Naive B cell (primary cell): ENCODE measurements around the gene SERPINB1. TPM values are rescaled to one million over a fixed set of nuclear protein-coding genes. Genes with fewer than 3 reads are reported as not detected.
"Not testable (repeated sequence)": the region's sequence is repeated elsewhere in the genome, so short reads cannot be mapped to it uniquely, and the experiment has no call there.

Source experiments
- ATAC-seq, 2 donors: fragments of 150-1000 bp; cut with Tn5 transposase; 2 replicates each; pipeline ENCODE4 v1.10.0; 2021; ENCODE audit warnings: low read depth in 2 of 2, mild to moderate bottlenecking in 2 of 2, moderate library complexity in 2 of 2
- DNase-seq: peaks from one replicate; pipeline ENCODE4 v3.0.0; 2022
- H3K27ac Mint-ChIP-seq, 6 donors: one replicate each; pipeline ENCODE4 v1.8.0; 2020 to 2022; ENCODE audit warnings: mild to moderate bottlenecking in 6 of 6, mixed read lengths in 6 of 6, moderate library complexity in 5 of 6, inconsistent platforms in 2 of 6
- H3K27me3 Mint-ChIP-seq, 3 donors: one replicate each; pipeline ENCODE4 v1.8.0; 2021 to 2022; ENCODE audit warnings: mixed read lengths in 3 of 3, mild to moderate bottlenecking in 1 of 3
- H3K36me3 Mint-ChIP-seq, 2 donors: one replicate each; pipeline ENCODE4 v1.8.0; 2020 to 2022; ENCODE audit warnings: mixed read lengths in 2 of 2, inconsistent platforms in 1 of 2, mild to moderate bottlenecking in 1 of 2
- H3K4me1 Mint-ChIP-seq, 3 donors: one replicate each; pipeline ENCODE4 v1.8.0; 2020 to 2022; ENCODE audit warnings: mixed read lengths in 3 of 3, inconsistent platforms in 1 of 3, mild to moderate bottlenecking in 1 of 3, moderate library complexity in 1 of 3
- H3K4me3 Mint-ChIP-seq, 8 donors: one replicate each; pipeline ENCODE4 v1.8.0; 2020 to 2022; ENCODE audit warnings: mild to moderate bottlenecking in 8 of 8, mixed read lengths in 8 of 8, moderate library complexity in 8 of 8, inconsistent platforms in 2 of 8
- H3K9me3 Mint-ChIP-seq, 7 donors: one replicate each; pipeline ENCODE4 v1.8.0; 2020 to 2022; ENCODE audit warnings: mixed read lengths in 7 of 7, mild to moderate bottlenecking in 5 of 7, inconsistent platforms in 2 of 7, moderate library complexity in 1 of 7
- polyA plus RNA-seq, 6 donors: library from polyadenylated mRNA; unstranded; fragments of 300-500 nt; fragmentation: Illumina TruSeq; gene quantifications; one replicate each; pipeline ENCODE4 v1.2.3, GENCODE V29; 2021; ENCODE audit warnings: low read depth in 6 of 6

The SERPINB1 gene
- polyA plus RNA-seq, 6 donors from 2014 or later: 84.7 to 107 (median 93.7) TPM

- H3K4me3 Mint-ChIP-seq: peak overlapping the region in 5 of 8 donors; percentile 24 to 72 (median 45)
- H3K36me3 Mint-ChIP-seq: peaks cover 24% of the 10 kb centered on the region in 2 donors
- peaks cover 38 to 69% (median 64%) of the 10 kb centered on the region in 3 donors for H3K4me1 Mint-ChIP-seq
- not testable (repeated sequence) for H3K27me3 Mint-ChIP-seq, DNase-seq, H3K9me3 Mint-ChIP-seq, ATAC-seq
- peak overlapping the region; percentile 93 to 98 (median 96) for H3K27ac Mint-ChIP-seq
Observed at GRCh38 chr6:2853378-2853768, 11.7 kb upstream of the SERPINB1 start.

- Mint-ChIP-seq H3K4me1 (peaks cover 39 to 69% (median 64%) of the 10 kb centered on the region in 3 donors), H3K27ac (peak overlapping the region; percentile 73 to 98 (median 86)), H3K4me3 (peak overlapping the region in 5 of 8 donors; percentile 24 to 54 (median 25)), H3K27me3 (no peaks in the 10 kb centered on the region), H3K36me3 (peaks cover 24 to 28% of the 10 kb centered on the region in 2 donors), H3K9me3 (peaks cover 0 to 11% (median 5%) of the 10 kb centered on the region in 7 donors)
- no peak for DNase-seq
- ATAC-seq: no peak
Observed at GRCh38 chr6:2852921-2853322, 11.3 kb upstream of the SERPINB1 start.

GRCh38 chr6:2852514-2852855, 10.8 kb upstream of the SERPINB1 start:
- ATAC-seq (no peak), DNase-seq (no peak)
- Mint-ChIP-seq H3K27me3 (no peaks in the 10 kb centered on the region), H3K4me1 (peaks cover 36 to 68% (median 62%) of the 10 kb centered on the region in 3 donors), H3K27ac (peak overlapping the region; percentile 73 to 98 (median 86)), H3K4me3 (peak overlapping the region in 3 of 8 donors; percentile 14 to 54 (median 24)), H3K36me3 (peaks cover 24 to 28% of the 10 kb centered on the region in 2 donors), H3K9me3 (peaks cover 0 to 11% (median 5%) of the 10 kb centered on the region in 7 donors)

GRCh38 chr6:2851727-2852513, 10.3 kb upstream of the SERPINB1 start:
- DNase-seq (no peak), ATAC-seq (no peak)
- peaks cover 0 to 11% (median 5%) of the 10 kb centered on the region in 7 donors for H3K9me3 Mint-ChIP-seq
- peak overlapping the region in 2 of 6 donors; percentile 19 to 89 for H3K27ac Mint-ChIP-seq
- H3K36me3 Mint-ChIP-seq: peaks cover 24 to 28% of the 10 kb centered on the region in 2 donors
- no peak overlapping the region for H3K4me3 Mint-ChIP-seq
- H3K27me3 Mint-ChIP-seq: no peaks in the 10 kb centered on the region
- H3K4me1 Mint-ChIP-seq: peaks cover 34 to 67% (median 59%) of the 10 kb centered on the region in 3 donors

GRCh38 chr6:2850538-2851113, 9.0 kb upstream of the SERPINB1 start:
- no peaks in the 10 kb centered on the region for H3K27me3 Mint-ChIP-seq
- peaks cover 38 to 65% (median 59%) of the 10 kb centered on the region in 3 donors for H3K4me1 Mint-ChIP-seq
- peaks cover 24 to 28% of the 10 kb centered on the region in 2 donors for H3K36me3 Mint-ChIP-seq
- DNase-seq: no peak
- peaks cover 0 to 11% (median 5%) of the 10 kb centered on the region in 7 donors for H3K9me3 Mint-ChIP-seq
- no peak for ATAC-seq
- H3K27ac Mint-ChIP-seq: peak overlapping the region in 5 of 6 donors; percentile 36 to 89 (median 65)
- peak overlapping the region in 1 of 8 donors; percentile 21 for H3K4me3 Mint-ChIP-seq

GRCh38 chr6:2848851-2849250, 7.2 kb upstream of the SERPINB1 start:
- peaks cover 16 to 20% of the 10 kb centered on the region in 2 donors for H3K36me3 Mint-ChIP-seq
- peak; percentile 79 to 89 for ATAC-seq
- peaks cover 0 to 11% (median 5%) of the 10 kb centered on the region in 7 donors for H3K9me3 Mint-ChIP-seq
- peaks cover 29 to 48% (median 46%) of the 10 kb centered on the region in 3 donors for H3K4me1 Mint-ChIP-seq
- peak overlapping the region in 7 of 8 donors; percentile 1 to 81 (median 53) for H3K4me3 Mint-ChIP-seq
- DNase-seq: peak; percentile 63
- no peaks in the 10 kb centered on the region for H3K27me3 Mint-ChIP-seq
- H3K27ac Mint-ChIP-seq: peak overlapping the region; percentile 85 to 95 (median 88)

- H3K36me3 Mint-ChIP-seq: peaks cover 6 to 14% of the 10 kb centered on the region in 2 donors
- no peaks in the 10 kb centered on the region for H3K27me3 Mint-ChIP-seq
- peak overlapping the region in 4 of 6 donors; percentile 0 to 91 (median 80) for H3K27ac Mint-ChIP-seq
- DNase-seq (no peak), ATAC-seq (no peak)
- H3K4me3 Mint-ChIP-seq: peak overlapping the region in 4 of 8 donors; percentile 4 to 50 (median 41)
- peaks cover 0 to 11% (median 5%) of the 10 kb centered on the region in 7 donors for H3K9me3 Mint-ChIP-seq
- H3K4me1 Mint-ChIP-seq: peaks cover 47 to 61% (median 61%) of the 10 kb centered on the region in 3 donors
Observed at GRCh38 chr6:2845880-2846208, 4.2 kb upstream of the SERPINB1 start.

- peak overlapping the region in 3 of 8 donors; percentile 42 to 90 (median 74) for H3K4me3 Mint-ChIP-seq
- H3K27me3 Mint-ChIP-seq: no peaks in the 10 kb centered on the region
- DNase-seq (no peak), ATAC-seq (no peak)
- peaks cover 3 to 10% of the 10 kb centered on the region in 2 donors for H3K36me3 Mint-ChIP-seq
- peak overlapping the region in 4 of 6 donors; percentile 6 to 46 (median 12) for H3K27ac Mint-ChIP-seq
- H3K4me1 Mint-ChIP-seq: peaks cover 60 to 76% (median 73%) of the 10 kb centered on the region in 3 donors
- peaks cover 0 to 9% (median 3%) of the 10 kb centered on the region in 7 donors for H3K9me3 Mint-ChIP-seq
Observed at GRCh38 chr6:2844008-2844407, 2.3 kb upstream of the SERPINB1 start.

- no peak for DNase-seq
- Mint-ChIP-seq H3K4me1 (peaks cover 53 to 70% (median 66%) of the 10 kb centered on the region in 3 donors), H3K27ac (peak overlapping the region in 3 of 6 donors; percentile 16 to 89 (median 49)), H3K4me3 (peak overlapping the region in 3 of 8 donors; percentile 7 to 92 (median 90)), H3K9me3 (peaks cover 0 to 2% (median 0%) of the 10 kb centered on the region in 7 donors), H3K27me3 (no peaks in the 10 kb centered on the region), H3K36me3 (peaks cover 0 to 3% of the 10 kb centered on the region in 2 donors)
- no peak for ATAC-seq
Observed at GRCh38 chr6:2843138-2843740, 1.6 kb upstream of the SERPINB1 start.

- Mint-ChIP-seq H3K27me3 (no peaks in the 10 kb centered on the region), H3K4me3 (peak overlapping the region; percentile 83 to 95 (median 90)), H3K9me3 (no peaks in the 10 kb centered on the region), H3K4me1 (peaks cover 49 to 63% (median 58%) of the 10 kb centered on the region in 3 donors), H3K27ac (peak overlapping the region; percentile 53 to 93 (median 82)), H3K36me3 (no peaks in the 10 kb centered on the region)
- no peak for DNase-seq
- ATAC-seq: no peak
Observed at GRCh38 chr6:2842139-2842552, 483 bp upstream of the SERPINB1 start.

- Mint-ChIP-seq H3K27ac (peak overlapping the region in 5 of 6 donors; percentile 47 to 94 (median 74)), H3K27me3 (no peaks in the 10 kb centered on the region), H3K36me3 (peaks cover 6 to 13% of the 10 kb centered on the region in 2 donors), H3K4me3 (peak overlapping the region; percentile 83 to 95 (median 92)), H3K9me3 (no peaks in the 10 kb centered on the region), H3K4me1 (peaks cover 40 to 50% (median 49%) of the 10 kb centered on the region in 3 donors)
- ATAC-seq (no peak), DNase-seq (no peak)
Observed at GRCh38 chr6:2840749-2841061, 958 bp downstream of the SERPINB1 start.

- peak overlapping the region in 5 of 6 donors; percentile 36 to 87 (median 47) for H3K27ac Mint-ChIP-seq
- no peaks in the 10 kb centered on the region for H3K9me3 Mint-ChIP-seq
- peak overlapping the region; percentile 83 to 95 (median 92) for H3K4me3 Mint-ChIP-seq
- H3K27me3 Mint-ChIP-seq: no peaks in the 10 kb centered on the region
- peaks cover 7 to 13% of the 10 kb centered on the region in 2 donors for H3K36me3 Mint-ChIP-seq
- peaks cover 40 to 50% (median 49%) of the 10 kb centered on the region in 3 donors for H3K4me1 Mint-ChIP-seq
- DNase-seq (no peak), ATAC-seq (no peak)
Observed at GRCh38 chr6:2839982-2840748, 1.5 kb downstream of the SERPINB1 start.
